Cerebellar cortex (tissue), 1 donor: ENCODE results near the gene CCL13.

Source experiments
- DNase-seq: peaks from one replicate; pipeline ENCODE4 v3.0.0-alpha.2; 2015; ENCODE audit warnings: low spot score

The CCL13 gene

DNA sequence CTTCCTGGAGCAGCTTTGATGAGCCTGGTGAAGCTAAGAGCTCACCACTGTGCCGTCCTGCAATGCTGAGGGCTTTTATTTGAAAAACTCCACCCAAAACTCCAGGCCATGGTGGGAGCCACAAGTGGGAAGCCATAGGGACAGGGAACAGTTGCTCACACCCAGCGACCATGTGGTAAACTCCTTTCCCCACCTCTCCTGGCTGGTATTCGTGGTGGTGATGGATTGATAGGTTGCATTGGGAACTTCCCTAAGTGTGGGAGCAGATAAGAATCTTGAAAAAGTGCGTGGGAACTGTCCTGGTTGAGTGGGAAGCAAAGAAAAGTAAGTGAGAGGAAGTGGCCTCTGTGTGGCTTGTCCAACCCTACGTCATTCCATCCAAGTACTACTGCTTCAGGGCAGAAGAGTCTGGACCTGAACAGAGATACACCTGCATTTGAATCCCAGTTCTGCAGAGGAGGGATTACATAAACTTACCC, 6.9 kb downstream of the CCL13 start, which contains the start of gene CCL1:
Gene CCL1 (minus strand): TSS at position 51 of the 479 bp plus-strand sequence. CDS start 72 bp downstream, outside the sequence.
- no peak for DNase-seq

DNA sequence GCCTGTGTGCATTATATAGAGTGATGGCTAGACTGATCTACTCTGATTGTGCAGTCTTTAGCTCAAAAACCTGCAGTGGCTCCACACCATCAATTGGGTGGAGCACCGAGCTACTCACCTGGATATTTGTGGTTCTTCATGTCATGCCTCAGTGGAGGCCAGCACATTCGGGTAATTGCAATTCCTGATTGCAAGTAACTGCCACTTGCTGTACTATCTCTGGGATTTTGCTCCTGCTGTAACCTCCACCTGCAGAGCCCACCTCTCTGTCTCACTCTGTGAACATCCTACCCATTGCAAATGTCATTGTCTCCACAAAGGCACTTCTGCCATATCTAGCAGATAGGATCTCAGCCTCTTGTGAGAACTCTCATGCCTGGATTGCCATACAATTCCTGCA, 8.5 kb downstream of the CCL13 start:
- DNase-seq, result no peak

DNA sequence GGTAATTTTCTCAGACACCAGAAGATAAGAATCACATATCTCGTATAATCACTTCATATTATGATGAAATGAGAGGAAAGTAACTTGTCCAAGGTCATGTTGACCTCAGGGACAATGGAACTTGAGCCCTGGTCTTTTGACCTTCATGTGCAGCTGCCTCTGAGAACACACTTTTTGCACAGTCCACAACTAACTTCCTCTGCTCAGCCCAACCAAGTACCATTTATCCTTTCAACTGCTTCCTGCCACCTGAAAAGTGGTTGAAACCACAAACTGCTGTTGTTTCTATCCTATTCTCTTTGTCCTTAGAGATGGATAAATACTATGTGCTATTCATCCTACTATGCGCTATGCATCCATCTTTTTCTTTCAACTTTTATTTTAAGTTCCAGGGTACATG, 9.1 kb downstream of the CCL13 start:
- no peak for DNase-seq

DNA sequence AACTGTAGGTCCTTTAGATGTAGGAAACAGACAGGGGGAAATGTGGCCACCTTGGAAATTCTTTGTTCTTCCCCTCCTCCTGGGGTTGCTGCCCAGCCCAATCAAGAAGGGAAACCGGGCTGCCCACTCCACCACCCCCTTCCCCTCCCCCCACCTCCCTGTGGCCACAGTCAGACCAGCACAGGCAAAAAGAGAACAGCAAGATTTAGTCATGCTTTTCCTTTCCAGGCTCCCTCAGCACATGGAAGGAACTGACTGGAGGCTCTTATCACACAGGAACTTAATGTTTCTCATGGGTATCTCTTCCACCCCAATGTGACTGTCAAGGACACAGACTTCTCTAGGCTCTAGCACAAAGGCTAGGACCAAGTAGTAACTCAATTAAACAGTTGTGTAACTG, 9.7 kb downstream of the CCL13 start:
- no peak for DNase-seq

DNA sequence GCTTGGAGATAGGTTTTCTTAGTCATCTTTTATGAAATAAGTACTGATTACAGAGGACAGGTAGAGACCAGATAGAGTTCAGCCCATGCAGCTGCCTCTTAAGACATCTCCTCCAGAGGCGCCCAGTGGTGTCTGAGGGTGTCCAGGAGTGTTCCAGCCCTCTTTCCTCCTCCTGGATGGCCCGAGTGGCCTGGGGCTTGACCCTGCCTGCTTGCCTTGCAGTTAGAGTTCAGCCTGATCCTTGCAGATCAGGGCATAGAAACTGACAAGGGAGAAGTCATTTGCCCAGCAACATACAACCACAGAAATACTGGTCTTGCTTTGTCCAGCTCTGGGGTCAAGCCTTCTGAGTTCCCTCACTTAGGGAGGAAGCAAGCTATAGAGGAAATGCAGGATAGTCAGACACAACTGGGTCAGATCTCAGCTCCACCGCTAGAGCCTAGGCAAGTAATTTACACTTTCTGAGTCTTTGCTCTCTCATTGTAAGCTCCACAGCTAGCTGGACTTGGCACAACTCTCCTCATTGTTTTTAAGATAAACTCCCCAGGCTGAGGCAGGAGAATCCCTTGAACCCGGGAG, 10.3 kb downstream of the CCL13 start:
- DNase-seq, result no peak

DNA sequence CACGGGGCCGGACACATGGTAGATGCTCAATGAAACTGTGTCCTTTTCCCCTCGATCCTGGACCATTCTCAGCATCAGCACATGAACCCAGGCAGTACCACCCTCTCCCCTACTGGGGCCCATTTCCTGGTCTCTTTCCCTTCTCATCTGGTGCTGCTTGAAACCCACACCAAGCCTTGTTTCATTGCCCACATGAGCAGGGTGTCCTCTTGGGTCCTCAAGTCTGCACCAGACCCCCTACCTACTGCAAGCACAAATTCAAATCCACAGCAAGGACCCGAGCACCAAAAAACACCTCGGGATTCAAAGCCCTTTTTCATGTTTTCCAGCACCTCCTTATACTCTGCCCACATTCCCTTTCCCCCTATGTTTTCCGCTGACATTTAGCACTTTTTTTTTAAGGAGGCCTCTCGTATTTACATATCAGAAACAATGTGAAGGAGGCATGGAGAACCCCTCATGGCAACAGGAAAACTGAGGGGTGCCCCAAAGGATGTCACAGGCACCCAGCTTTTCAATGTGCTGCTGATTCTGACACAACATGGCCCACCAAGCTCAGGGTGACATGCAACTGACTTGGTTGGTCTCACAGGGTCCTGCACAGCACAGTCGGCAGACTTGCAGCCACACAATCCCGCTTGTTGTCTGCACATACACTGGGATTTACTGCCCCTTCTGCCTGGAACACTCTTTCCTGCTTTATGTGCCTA, 11.4 kb downstream of the CCL13 start:
- no peak for DNase-seq

DNA sequence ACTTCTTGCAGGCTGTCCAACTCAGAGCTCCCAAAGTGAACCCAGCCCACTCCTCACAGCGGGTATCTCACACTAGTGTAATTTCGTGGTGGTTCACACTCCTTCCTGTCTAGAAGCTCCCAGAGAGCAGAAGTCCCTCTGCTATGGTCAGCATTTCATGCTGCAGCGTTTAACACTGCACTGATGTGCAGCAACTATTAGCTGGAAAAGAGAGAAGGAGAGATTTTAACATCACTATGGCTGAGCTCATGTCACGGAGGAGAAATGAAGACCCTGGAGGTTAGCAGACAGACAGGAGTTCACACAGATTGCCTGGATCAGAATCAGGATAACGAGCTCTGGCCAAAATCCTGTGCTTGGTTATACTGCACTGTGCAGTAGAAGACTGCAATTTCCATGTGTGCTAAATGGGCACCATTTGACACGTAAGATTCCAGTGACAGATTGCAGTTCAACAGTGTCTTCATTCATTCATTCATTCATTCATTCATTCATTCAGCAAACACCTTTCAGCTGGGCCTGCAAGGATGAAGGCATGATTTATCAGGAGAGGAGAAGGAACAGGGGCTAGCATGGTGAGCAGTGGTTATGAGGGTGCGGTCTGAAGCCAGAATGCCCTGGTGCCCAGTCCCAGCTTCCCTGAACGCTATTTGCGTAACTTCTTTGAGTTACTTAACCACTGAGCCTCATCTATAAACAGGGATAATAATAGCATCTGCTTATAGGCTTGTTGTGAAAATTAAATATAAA, 12.1 kb downstream of the CCL13 start:
- DNase-seq, result no peak

DNA sequence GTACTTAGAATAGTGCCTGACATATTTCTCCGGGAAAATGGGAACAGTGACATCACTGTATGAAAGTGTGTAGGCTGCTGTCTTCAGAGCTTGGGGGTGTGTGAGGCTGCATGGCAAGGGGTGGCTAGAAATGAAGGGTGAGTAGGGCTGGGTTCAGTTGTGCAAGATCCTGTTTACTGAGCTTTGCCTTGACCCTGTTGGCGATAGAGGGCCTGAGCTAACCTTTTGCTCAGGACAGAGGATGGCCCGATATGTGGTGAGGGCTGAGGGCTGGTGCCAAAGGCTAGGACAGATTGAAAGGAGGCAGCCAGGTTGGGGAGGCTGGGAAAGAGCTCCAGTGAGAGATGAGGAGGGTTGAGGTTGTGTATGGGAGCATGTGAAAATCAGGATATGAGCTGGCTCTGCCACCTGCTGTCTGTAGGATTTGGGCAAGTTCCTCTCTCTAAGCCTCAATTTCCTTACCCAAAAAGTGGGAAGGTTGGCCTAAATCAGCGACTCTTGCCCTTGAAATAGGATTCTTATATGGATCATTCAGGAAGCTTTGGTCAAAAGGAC, 12.7 kb downstream of the CCL13 start:
- no peak for DNase-seq

DNA sequence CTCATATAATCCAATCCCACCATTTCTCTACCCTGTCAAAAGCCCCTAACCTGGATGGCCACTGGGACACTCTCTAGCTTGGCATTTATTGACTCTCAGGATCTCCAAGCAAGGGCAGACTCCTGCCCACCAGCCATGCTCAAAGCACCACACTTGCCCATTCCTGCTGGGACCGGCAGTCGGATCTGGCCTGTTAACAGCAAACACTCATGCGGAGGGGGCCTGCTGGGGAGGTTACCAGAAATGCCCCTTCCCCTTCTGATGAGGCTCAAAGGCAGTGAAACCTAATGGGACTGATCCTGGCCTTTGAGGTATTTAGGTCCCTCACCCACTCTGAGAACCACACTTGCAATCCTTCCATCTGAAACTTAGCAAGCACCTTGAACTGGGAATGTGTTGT, 13.3 kb downstream of the CCL13 start:
- DNase-seq, result no peak

DNA sequence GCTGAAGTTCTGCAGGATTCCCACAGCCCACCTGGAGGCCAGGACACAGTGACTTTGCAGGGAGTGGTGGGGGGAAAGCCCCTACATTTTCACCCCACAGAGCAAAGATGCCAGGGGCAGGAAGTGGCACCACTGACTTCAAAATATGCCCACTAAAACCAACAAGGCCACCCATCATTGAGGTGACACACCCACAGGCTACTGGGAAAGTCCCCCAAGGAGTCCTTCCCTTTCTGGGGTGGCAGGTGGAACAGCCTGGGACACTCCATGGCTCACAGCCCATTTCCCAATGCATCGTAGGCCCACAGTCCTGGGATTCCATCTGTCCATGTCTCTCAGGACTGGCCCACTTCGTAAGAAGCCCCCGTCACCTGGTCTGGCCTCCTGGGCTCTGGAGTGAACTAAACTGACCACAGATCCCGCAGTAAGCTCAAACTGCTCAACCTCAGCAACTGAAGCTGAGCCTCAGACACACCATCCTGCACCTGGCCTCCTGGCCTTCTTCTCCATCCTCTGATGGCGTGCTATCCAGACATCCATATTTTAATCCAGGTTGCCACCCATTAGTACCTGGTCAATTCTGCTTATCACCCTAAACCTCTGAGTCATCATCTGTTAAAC, 14.2 kb downstream of the CCL13 start:
- no peak for DNase-seq

DNA sequence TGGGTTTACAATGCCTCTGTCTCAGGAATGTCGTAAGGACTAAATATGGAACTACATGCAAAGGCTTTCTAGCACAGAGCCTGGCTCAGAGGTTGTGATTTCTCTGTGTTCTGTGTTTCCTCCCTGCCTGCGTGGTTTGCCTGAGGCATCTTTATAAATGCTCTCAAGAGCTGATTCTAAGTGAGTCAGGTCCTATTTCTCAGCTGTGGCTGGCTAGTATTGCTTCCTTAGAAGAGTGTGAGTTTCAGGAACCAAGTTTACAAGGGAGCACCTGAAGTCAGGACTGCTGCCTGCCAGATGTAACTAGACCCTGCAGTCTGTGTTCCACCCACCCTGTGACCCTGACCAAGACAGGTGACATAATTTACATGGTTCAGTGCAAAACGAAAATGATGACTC, 14.7 kb downstream of the CCL13 start:
- no peak for DNase-seq

DNA sequence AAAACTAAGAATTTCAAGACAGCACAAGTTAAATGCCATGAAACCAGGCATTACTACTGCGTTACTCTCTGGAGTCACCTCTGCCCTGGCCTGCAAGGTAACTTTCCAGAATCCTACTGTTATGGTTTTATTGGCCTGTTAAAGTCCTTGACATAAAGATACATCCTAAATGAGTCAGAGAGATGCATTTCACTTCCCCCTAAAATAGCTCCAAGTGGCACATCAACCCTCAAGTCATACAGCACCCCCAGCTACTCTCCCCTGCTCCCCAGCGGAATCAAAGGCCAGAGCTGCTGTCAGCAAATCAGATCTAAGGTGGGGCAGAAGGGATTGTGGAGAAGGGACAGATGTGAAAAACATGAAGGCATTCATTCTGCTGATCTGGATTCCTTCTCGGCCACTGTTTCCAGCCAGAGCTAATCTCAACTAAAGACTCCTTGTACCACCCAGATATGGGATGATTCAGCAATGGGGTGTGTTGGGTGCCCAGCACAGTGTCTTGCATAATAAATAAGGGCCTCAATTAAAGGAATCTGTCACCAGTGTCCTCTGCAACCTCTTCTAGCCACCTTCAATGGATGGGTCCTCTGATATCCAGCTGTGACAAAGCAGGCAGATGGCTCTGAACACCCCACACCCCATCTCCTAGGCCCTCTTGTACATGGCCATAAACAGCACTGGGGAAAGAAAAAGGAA, 15.3 kb downstream of the CCL13 start:
- DNase-seq, result no peak

DNA sequence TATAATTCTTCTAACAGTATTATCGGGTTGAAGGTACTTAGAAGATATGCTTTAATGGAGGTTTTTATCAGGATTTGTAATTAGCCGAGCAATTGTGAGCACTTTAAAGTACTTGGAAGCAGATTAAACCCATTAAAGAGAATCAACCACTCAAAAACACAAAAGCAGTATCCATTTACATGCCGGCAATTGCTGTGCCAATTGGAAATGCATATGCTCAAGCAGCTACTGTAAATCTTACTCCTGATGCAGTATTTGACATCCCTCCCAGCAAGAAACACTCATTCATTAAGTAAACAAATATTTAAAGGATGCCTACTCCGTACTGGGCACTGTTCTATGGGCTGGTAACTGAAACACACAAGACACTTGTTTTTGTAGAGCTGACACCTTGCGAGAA, 18.2 kb downstream of the CCL13 start:
- DNase-seq, result no peak

DNA sequence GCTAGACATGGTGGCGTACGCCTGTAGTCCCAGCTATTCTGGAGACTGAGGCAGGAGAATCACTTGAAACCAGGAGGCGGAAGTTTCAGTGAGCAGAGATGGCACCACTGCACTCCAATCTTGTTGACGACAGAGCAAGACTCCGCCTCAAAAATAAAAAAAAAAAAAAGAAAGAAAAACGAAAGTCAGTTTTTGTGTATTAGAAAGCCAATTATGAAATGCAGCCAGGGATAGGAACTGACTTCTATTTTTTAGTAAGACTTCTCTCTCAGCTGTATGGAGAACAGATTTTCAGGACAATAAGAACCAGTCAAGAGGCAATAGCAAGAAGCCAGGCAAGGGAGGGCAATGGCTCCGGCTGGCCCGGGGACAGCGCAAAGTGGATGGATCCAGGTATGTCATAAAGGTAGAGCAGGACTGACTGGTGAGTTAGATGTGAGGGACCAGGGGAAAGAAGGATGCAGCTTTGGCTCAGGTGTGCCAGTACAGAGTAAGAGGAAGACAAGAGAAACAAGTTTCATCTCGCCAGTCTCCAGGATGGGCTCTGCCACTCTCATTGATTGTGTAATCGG, 19.2 kb downstream of the CCL13 start:
- DNase-seq, result no peak

DNA sequence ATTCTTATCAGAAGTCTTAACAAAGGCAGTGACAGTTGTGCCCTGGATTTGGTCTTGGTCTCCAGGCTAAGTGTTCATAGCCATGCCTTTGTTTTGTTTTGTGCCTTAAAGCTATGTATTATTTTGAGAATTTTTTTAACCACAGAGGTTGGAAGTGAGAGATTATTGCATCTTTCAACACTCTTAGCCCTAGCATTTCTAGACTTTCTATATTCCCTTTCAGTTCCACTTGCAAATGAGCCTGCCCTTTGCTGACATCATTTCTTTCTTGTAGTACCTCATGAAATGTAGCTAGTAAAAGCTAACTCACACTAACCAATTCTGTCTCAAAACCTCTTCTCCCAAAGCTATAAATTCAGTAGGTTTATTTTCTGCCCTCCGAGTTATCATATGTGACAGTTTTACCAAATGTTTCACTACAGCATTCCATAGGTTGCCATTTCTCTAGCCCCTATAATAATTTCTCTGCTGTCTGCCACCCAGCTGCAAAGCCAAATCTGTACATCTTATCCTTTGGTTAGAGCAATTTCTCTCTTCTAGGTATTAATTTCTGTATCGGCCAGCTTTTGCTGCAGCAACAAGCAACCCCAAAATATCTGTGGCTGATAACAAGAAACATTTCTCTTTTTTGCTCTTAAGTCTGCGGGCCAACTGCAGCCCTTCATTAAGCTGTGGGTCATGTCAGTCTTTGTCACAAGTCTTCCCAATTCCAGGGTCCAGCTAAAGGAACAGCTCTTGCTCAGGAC, 21.0 kb downstream of the CCL13 start:
- no peak for DNase-seq

DNA sequence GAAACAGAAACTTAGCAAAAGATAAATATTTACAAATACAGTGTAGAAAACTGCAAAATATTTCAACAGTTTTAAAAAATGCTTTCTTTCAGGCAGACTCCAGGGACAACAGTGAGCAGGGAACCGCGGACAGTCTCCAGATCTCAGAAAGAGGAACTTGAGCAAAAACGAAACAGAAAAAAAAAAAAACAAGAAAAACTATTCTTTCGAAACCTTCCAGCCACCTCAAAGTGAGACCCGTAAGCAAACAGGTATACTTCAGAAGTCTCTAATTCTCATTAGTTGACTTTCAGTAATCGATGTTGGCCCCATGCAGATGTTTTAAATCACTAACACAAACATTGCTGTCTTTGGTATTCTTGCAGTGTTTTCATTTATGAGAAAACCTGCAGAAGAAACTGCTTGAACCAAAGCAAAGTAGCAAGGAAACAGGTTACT, 22.4 kb downstream of the CCL13 start:
- no peak for DNase-seq

DNA sequence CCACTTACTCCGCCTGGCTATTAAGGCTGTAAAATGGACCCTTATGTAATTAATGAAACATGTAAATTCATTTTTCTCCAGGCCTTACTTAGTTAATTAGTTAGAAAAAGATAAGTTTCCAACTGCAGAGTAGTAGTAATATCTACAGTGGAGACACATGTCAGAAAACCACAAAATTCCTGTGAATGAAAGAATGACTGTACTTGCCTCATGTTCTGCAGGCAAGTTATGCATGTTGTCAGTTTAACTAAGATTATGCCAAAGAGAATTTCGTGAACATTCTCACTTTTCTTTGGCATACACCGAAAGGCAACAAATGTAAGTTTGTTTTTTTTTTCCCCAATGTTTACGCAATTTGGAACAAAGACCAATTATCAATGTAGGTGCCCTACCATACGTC, 23.6 kb downstream of the CCL13 start:
- DNase-seq, result no peak

DNA sequence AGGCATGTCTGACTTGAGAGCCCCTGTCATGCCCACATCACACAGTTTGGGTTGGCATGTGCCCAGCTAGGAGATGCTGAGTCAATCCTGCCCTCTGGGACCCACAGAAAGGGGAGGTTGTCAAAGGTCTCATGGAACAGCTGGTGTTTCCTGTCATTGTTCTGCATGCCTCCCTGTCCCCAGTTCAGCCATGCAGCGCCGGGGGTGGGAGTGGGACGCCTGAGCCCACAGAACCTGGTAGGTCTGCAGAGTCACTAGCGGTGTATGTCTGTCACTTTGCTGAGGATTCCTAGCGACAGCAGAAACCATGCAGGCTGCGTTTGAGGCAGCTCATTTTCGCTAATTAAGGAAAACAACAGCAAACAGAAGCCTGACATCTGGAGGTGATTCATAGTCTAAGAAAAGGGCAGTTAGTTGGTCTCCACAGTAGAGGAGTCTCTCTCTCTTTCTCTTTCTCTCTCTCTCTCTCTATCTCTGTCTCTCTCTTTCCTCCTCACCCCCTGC, 26.4 kb downstream of the CCL13 start:
- DNase-seq, result no peak

DNA sequence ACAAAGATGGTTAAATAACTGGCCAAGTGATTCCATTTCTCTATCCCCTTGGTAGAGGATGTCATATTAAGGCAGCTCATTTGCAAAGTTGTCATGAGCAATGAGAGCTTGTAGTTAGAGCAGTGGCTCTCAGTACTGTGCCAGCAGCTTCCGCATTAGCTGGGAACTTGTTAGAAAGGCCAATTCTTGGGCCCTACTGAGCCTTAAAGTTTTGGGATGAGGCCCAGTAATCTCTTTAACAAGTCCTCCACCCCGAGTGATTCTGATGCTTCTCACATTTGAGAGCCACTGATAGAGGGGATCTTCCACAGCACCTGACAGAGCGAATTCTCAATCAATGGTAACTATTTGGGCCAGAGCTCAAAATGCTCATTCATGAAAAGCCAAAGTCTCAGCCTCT, 26.9 kb downstream of the CCL13 start:
- no peak for DNase-seq

DNA sequence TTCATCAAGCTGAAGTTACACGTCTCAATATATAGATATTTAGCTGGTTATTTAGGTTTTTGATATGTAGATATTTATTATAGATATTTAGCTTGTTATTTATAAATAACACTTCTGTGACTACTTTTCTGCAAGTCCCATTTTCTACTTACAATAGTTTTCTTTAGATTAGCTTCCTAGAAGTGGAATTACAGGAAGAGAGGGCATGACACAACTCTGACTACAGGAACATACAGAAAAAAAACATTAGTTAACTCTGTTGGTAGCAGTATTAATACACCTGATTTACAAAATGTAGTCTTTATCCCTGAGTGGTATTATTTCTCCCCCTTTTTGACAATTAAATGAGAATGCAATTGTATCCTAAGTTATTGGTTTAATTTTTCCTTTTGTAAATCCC, 28.0 kb downstream of the CCL13 start:
- no peak for DNase-seq
